SK-MEL-5 (cell line): ENCODE results near the gene PLXDC2. TPM values are rescaled to one million over a fixed set of nuclear protein-coding genes. Genes with fewer than 3 reads are reported as not detected.

ENCODE experiments used
- small RNA-seq, 2 experiments: library from RNA; depleted of rRNA; stranded (forward); fragments of <200 nt; gene quantifications; one replicate each; pipeline ENCODE3, GENCODE V24; 2014
- total RNA-seq: library from RNA; depleted of rRNA; stranded (reverse); fragments of >200 nt; shearing (Covaris generic); gene quantifications from 2 replicates; pipeline ENCODE4 v1.2.3, GENCODE V29; 2014

Gene PLXDC2
- total RNA-seq, 1 experiment from 2014 or later: 0.03 TPM

Small RNA genes within 50 kb of the gene (small RNA-seq; reads per million reads assigned to genes)
- gene RNU6-1212P: 0 reads per million in 2 experiments
